HL-60 (cell line): ENCODE measurements around the gene TULP1.
"Not testable (repeated sequence)": the region's sequence is repeated elsewhere in the genome, so short reads cannot be mapped to it uniquely, and the experiment has no call there.

Experiments used
- DNase-seq, 2 experiments: peaks; one replicate each; pipeline ENCODE4 v3.0.0-alpha.2; 2010 to 2020; ENCODE audit warnings: low read depth in 1 of 2, low spot score in 1 of 2
- H3K27ac ChIP-seq: fragments of 250-450 bp; sonication (Bioruptor Pico); replicated peaks from 2 replicates; pipeline ENCODE4 v1.5.1; 2020; ENCODE audit warnings: mild to moderate bottlenecking, moderate library complexity
- H3K27me3 ChIP-seq: fragments of 250-450 bp; sonication (Bioruptor Pico); 2 replicates; pipeline ENCODE4 v1.5.1; 2021; ENCODE audit warnings: mild to moderate bottlenecking, moderate library complexity; ENCODE audit not compliant: insufficient read depth, poor library complexity, severe bottlenecking
- H3K4me3 ChIP-seq: replicated peaks from 2 replicates; pipeline ENCODE4 v1.5.1; 2011; ENCODE audit warnings: mild to moderate bottlenecking, control low read depth, low read length; ENCODE audit not compliant: insufficient read depth
- CTCF ChIP-seq: IDR thresholded peaks from one replicate; pipeline ENCODE4 v1.5.1; 2011; ENCODE audit warnings: low read length, control low read depth, inconsistent platforms; ENCODE audit not compliant: insufficient read depth
- GABPA ChIP-seq: IDR thresholded peaks from 2 replicates; pipeline ENCODE4 v1.6.1; 2012; ENCODE audit warnings: low read depth
- POLR2AphosphoS5 ChIP-seq: IDR thresholded peaks from 2 replicates; pipeline ENCODE4 v1.6.1; 2012; ENCODE audit warnings: low read depth
- REST ChIP-seq: IDR thresholded peaks from 2 replicates; pipeline ENCODE4 v1.6.1; 2012; ENCODE audit warnings: low read depth; ENCODE audit not compliant: insufficient replicate concordance
- SPI1 ChIP-seq: IDR thresholded peaks from 2 replicates; pipeline ENCODE4 v1.6.1; 2012; ENCODE audit warnings: low read depth, mild to moderate bottlenecking, borderline replicate concordance

The TULP1 gene

GRCh38 chr6:35543459-35544193 lies 30.9 kb upstream of the TULP1 start:
- DNase-seq, result no peak
- Histone ChIP-seq H3K27ac (no peak overlapping the region), H3K27me3 (no peaks in the 10 kb centered on the region), H3K4me3 (no peak overlapping the region)
- TF ChIP-seq GABPA, result no peak; the same call in 1 of the 2 replicates
- TF ChIP-seq REST, result no peak
- no peak for TF ChIP-seq CTCF
- no peak for TF ChIP-seq POLR2AphosphoS5
- no peak for TF ChIP-seq SPI1

- no peak overlapping the region for H3K27ac ChIP-seq
- H3K4me3 ChIP-seq, result no peak overlapping the region
- no peak for DNase-seq
- no peak for TF ChIP-seq SPI1
- TF ChIP-seq REST, result no peak
- TF ChIP-seq POLR2AphosphoS5, result no peak
- TF ChIP-seq GABPA, result no peak
- no peak for TF ChIP-seq CTCF
- no peaks in the 10 kb centered on the region for H3K27me3 ChIP-seq
These were observed 29.1 kb upstream of the TULP1 start for GRCh38 chr6:35541836-35542235.

GRCh38 chr6:35539223-35539622 lies 26.5 kb upstream of the TULP1 start:
- Histone ChIP-seq H3K27ac (no peak overlapping the region), H3K27me3 (no peaks in the 10 kb centered on the region), H3K4me3 (no peak overlapping the region)
- no peak for DNase-seq
- no peak for TF ChIP-seq SPI1
- TF ChIP-seq GABPA, result no peak
- no peak for TF ChIP-seq REST
- TF ChIP-seq POLR2AphosphoS5, result no peak
- TF ChIP-seq CTCF, result no peak

- not testable (repeated sequence) for H3K27ac ChIP-seq, H3K27me3 ChIP-seq, DNase-seq, H3K4me3 ChIP-seq
These were observed 23.2 kb upstream of the TULP1 start for GRCh38 chr6:35535847-35536246.
